IPS-NIHi11 (cell line): Measurements from ENCODE around the gene XPC.
"Not testable (repeated sequence)": the region's sequence is repeated elsewhere in the genome, so short reads cannot be mapped to it uniquely, and the experiment has no call there.

ENCODE experiments used
- DNase-seq: peaks from one replicate; pipeline ENCODE4 v3.0.0; 2012; ENCODE audit warnings: mixed read lengths, low spot score

The XPC gene

DNA sequence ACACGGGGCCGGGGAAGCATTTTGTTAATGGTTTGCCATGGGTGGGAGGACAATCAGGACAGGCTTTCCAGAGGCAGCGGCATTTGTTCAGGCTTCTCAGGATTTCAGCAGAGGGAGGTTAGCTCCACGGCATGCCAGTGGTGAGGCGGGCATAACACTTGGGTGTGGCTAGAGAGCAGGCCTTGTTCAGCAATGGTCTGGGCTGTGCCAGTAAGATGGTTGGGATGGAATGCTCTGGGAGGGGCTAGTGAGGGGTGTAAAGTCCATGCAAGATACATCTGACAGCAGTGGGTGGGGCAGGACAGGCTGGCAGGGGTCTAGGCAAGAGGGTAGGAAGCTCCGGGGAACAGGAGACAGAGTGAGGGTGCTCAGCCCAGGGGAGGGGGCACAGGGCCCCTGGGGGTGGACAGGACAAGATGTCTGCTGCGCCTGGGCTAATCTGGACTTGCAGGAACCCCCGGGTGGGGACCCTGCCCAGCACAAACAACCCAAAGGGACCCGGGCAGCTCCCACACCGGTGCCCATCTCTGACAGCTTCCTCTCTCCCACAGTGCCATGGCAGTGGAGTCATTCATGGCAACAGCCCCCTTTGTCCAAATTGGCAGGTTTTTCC lies 45.1 kb downstream of the XPC start:
- no peak for DNase-seq

- no peak for DNase-seq
These were observed 45.7 kb downstream of the XPC start for GRCh38 chr3:14132689-14133088.

- DNase-seq = no peak
These were observed 46.3 kb downstream of the XPC start for GRCh38 chr3:14132120-14132519.

GRCh38 chr3:14131134-14131533 lies 47.3 kb downstream of the XPC start:
- no peak for DNase-seq

GRCh38 chr3:14130707-14131106 lies 47.7 kb downstream of the XPC start:
- DNase-seq = no peak

- no peak for DNase-seq
These were observed 48.2 kb downstream of the XPC start for GRCh38 chr3:14130230-14130629.

- DNase-seq = no peak
These were observed 49.1 kb downstream of the XPC start for GRCh38 chr3:14129296-14129695.

DNA sequence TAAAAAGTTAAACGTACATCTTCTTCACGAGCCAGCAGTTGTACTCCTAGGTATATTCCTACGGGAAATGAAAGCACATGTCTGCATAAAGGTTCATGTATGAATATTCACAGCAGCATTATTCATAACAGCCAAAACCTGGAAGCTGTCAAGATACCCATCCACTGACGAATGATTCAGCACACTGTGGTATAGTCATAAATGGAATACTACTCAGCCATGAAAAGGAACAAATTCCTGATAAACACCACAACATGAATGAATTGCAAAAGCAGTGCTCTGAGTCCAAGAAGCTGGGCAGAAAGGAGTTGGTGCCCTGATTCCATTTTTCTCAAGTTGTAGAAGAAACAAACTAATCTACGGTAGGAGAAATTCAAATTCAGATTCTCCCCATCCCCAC lies 49.7 kb downstream of the XPC start:
- no peak for DNase-seq

GRCh38 chr3:14127516-14128161 lies 50.8 kb downstream of the XPC start:
- no peak for DNase-seq

- DNase-seq = no peak
These were observed 51.4 kb downstream of the XPC start for GRCh38 chr3:14126887-14127505.

DNA sequence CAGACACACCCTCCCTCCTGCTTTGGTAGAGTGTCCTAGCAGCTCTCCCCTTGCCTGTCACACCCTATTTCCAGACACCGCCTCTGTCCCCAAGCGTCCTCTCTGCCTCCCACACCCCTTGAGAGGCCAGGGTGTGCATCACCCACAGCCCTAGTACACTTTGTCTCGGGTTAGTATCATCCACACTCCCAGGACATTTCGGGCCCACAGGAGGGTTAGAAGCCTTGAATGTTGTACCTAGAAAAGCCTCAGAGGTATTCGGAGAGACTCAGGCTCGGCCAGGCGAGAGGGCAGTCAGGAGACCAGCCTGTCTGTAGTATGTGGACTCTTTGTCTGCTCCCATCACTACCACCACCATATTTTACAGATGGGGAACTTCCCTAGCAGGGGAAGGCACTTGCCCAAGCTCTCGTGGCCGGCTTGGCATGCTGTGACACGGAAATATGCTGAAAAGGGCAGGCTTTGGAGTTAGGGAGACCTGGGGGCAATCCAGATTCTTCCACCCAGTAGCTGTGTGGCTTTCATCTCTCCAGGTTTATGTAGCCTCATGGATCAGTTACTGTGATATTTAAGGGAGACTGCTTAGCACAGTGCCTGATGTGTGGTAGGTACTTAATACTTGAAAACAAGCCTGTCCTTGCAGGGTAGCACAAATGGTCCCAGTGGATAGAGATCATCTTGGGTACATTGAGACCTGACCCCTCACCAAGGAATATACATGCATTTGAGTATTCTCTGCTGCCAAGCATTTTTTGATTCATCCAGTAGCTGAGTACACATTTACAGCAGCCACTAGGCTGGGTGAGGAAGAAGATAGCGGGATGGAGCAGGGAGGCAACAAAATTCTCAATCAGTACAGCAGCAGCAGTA lies 52.1 kb downstream of the XPC start:
- DNase-seq = no peak

GRCh38 chr3:14125193-14126016 lies 53.0 kb downstream of the XPC start:
- peak; percentile 71 for DNase-seq

GRCh38 chr3:14124615-14125192 lies 53.7 kb downstream of the XPC start, which contains the start of the genes CHCHD4 and TMEM43:
Gene CHCHD4, minus strand, starts transcription at chr3:14124870. Its CDS starts 194 bp downstream, at chr3:14124676.
Gene TMEM43, plus strand, starts transcription at chr3:14125052. Its CDS starts 142 bp downstream, at chr3:14125194.
- DNase-seq = peak; percentile 99

DNA sequence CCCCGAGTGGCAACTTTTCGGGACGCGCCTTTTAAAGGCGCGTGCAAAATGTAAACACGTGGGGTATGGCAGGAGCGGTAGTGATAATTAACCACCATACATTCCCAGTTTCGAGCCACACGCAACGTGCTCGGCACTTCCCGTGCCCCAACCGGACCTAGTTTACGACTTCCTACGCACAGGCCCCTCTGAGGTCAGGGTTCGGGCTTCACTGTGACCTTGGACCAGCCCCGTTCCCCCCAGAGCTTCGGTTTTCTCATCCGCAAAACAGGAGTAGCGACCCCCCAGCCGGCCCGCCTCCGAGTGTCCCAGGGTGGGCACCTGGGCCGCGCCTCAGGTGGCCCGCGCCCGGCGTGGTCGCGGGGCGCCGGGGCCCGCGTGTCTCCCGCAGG lies 54.2 kb downstream of the XPC start:
- DNase-seq = peak; percentile 73

- no peak for DNase-seq
These were observed 54.8 kb downstream of the XPC start for GRCh38 chr3:14123308-14124222.

GRCh38 chr3:14122301-14122700 lies 56.1 kb downstream of the XPC start:
- DNase-seq = no peak

DNA sequence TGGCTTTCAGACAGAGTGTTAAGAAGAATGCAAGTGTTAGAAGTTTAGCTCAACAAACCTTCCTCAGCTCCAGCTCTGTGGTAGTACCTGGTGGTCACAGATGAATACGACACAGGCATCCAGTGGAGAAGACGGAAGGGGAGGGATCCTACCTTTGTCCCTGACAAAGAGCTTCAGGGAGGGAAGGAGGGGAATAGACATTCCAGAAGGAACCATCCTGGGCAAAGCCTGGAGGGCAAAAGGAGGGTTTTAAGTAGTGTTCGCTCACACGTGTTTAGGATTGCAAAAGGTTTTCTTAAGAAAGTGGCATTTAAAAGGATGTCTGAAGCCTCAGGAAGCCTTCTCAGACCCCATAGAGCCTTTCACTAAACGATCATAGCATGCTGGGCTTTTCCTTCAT lies 56.5 kb downstream of the XPC start:
- no peak for DNase-seq

DNA sequence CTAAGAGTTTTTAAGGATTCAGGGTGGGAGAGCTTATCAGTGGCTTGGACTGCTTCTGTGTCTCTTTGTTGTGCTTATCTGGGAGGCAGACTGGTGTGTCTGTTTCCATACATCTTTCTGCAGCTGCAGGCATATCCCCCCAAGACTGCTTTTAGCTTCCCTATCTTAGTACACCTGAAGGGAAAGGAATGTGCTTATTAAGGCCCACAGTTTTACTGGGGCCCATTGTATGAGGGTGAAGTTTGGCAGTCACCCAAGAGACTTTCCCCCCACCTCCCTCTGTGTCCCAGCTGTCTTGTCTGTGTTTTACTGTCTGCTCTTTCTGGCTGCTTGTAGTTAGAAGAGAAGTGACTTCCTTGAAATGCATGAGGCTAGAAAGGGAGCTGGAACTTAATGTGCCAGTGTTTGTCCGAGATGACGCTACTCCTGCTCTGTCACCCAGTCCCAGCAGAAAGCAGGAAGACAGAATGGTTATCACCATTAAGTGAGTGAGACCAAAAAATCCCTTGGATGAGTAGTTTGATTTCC lies 57.4 kb downstream of the XPC start:
- not testable (repeated sequence) for DNase-seq

- DNase-seq = no peak
These were observed 58.1 kb downstream of the XPC start for GRCh38 chr3:14120111-14120920.
